Spleen (tissue), 7 donors: Measurements from ENCODE around the gene PPP1R14B.

Source experiments
- POLR2A ChIP-seq, 3 donors: fragments of 450-650 bp; IDR thresholded peaks; one replicate each; pipeline ENCODE4 v1.5.1; 2017; ENCODE audit warnings: antibody characterized with exemption in 3 of 3, mild to moderate bottlenecking in 1 of 3
- POLR2AphosphoS5 ChIP-seq, 3 donors: sonication (generic); formaldehyde crosslinking; IDR thresholded peaks; one replicate each; pipeline ENCODE4 v1.5.1; 2017; ENCODE audit warnings: antibody characterized with exemption in 3 of 3
- TF ChIP-seq, protein P1 (sequence below), 11 experiments: fragments of 200-600 bp in 7 of 11; fragments of 450-650 bp in 4 of 11; sonication (generic) in 4 of 11; IDR thresholded peaks in 8 of 11; conservative IDR thresholded peaks in 3 of 11; 1 replicate in 7 of 11; 2 replicates in 4 of 11; pipeline versions ENCODE4 v1.4.0 to v1.8.0; 2016 to 2021; ENCODE audit warnings: antibody characterized with exemption in 11 of 11, inconsistent platforms in 4 of 11, mild to moderate bottlenecking in 1 of 11
- donor health status: DM: no; HTN: no; CAD: no; lungs with moderate emphysema.
- donor health status: DM: no; HTN: no; CAD: no.
- donor health status: DM: no; HTN: no; CAD: no.

DNA sequence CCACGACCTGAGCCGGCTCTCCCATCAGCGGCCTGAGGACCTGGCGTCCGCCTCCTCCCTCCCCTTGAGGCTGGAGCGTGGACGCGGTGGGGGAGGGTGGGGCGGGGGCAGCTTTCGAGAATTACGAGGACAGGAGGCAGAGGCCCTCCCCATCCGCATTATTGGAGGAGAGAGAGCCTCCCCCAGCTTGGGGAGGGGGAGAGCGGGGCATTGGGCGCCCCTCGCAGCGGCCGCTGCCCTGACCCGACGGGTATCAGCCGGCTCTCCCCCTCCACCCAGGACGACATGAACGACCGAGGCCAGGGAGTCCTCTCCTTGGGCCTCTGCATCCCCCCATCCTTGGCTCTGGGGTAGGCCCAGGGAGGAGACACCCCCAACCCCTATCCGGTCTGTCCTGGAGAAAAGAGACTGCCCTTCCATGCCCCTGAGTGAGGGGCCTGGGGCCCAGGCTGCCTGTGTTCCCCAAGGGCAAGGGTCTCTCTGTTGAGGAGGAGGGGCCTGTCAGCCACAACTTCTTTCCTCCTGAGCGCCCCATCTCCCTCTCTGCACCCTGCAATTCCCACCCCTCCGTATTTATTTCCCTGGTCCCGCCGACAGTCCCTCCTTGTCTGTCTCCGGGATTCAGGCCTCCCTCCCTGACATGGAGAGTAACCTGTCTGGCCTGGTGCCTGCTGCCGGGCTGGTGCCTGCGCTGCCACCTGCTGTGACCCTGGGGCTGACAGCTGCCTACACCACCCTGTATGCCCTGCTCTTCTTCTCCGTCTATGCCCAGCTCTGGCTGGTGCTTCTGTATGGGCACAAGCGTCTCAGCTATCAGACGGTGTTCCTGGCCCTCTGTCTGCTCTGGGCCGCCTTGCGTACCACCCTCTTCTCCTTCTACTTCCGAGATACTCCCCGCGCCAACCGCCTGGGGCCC is 39.4 kb upstream of the PPP1R14B start:
- TF ChIP-seq, protein P1, sequence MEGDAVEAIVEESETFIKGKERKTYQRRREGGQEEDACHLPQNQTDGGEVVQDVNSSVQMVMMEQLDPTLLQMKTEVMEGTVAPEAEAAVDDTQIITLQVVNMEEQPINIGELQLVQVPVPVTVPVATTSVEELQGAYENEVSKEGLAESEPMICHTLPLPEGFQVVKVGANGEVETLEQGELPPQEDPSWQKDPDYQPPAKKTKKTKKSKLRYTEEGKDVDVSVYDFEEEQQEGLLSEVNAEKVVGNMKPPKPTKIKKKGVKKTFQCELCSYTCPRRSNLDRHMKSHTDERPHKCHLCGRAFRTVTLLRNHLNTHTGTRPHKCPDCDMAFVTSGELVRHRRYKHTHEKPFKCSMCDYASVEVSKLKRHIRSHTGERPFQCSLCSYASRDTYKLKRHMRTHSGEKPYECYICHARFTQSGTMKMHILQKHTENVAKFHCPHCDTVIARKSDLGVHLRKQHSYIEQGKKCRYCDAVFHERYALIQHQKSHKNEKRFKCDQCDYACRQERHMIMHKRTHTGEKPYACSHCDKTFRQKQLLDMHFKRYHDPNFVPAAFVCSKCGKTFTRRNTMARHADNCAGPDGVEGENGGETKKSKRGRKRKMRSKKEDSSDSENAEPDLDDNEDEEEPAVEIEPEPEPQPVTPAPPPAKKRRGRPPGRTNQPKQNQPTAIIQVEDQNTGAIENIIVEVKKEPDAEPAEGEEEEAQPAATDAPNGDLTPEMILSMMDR (IDR thresholded peaks at IDR 0.05 in 8 of 11, conservative IDR thresholded peaks at IDR 0.05 in 3 of 11) = no peak
- TF ChIP-seq POLR2A (IDR thresholded peaks at IDR 0.05) (no peak), POLR2AphosphoS5 (IDR thresholded peaks at IDR 0.05) (peak in 1 of 3 donors; percentile 7)
